Tibial artery (tissue), 4 donors: ENCODE data around the gene KIF26B.

Experiments used
- DNase-seq, 2 donors: peaks; one replicate each; pipeline ENCODE4 v3.0.0-alpha.2; 2019
- H3K27ac ChIP-seq, 2 donors: fragments of 200-600 bp; sonication (generic) in 1 of 2; 1 replicate in 1 of 2; 2 replicates in 1 of 2; pipeline ENCODE4 v1.5.1; 2018 to 2019; ENCODE audit warnings: mild to moderate bottlenecking in 1 of 2
- H3K27me3 ChIP-seq, 2 donors: fragments of 200-600 bp; sonication (generic) in 1 of 2; one replicate each; pipeline versions ENCODE4 v1.5.1 to v1.6.0; 2016 to 2019
- H3K36me3 ChIP-seq, 3 donors: fragments of 200-600 bp; sonication (generic) in 2 of 3; one replicate each; pipeline ENCODE4 v1.5.1; 2016 to 2019; ENCODE audit warnings: mild to moderate bottlenecking in 2 of 3
- H3K4me1 ChIP-seq, 4 donors: fragments of 200-600 bp; sonication (generic) in 2 of 4; 1 replicate in 3 of 4; 2 replicates in 1 of 4; pipeline ENCODE4 v1.5.1; 2016 to 2019
- H3K4me3 ChIP-seq, 2 donors: fragments of 200-600 bp; sonication (generic) in 1 of 2; 1 replicate in 1 of 2; 2 replicates in 1 of 2; pipeline ENCODE4 v1.5.1; 2018 to 2019; ENCODE audit warnings: mild to moderate bottlenecking in 2 of 2
- H3K9me3 ChIP-seq, 3 donors: fragments of 200-600 bp; sonication (generic) in 1 of 3; one replicate each; pipeline ENCODE4 v1.5.1; 2016 to 2019
- CTCF ChIP-seq, 2 experiments: fragments of 200-600 bp in 1 of 2; fragments of 450-650 bp in 1 of 2; IDR thresholded peaks; one replicate each; pipeline ENCODE4 v1.5.1; 2017 to 2019; ENCODE audit warnings: antibody characterized with exemption in 2 of 2, mild to moderate bottlenecking in 1 of 2, moderate library complexity in 1 of 2
- intact Hi-C: fragments of 100-400 bp; cut with DNase I; formaldehyde crosslinking; loops from one replicate; pipeline ENCODE4 v1.15.0; 2023; ENCODE audit warnings: low total_unique reads

KIF26B gene

GRCh38 chr1:245469006-245469405 is 314.2 kb downstream of the KIF26B start:
- Histone ChIP-seq H3K36me3 (no peaks in the 10 kb centered on the region), H3K27me3 (no peaks in the 10 kb centered on the region), H3K4me3 (no peak overlapping the region), H3K9me3 (no peaks in the 10 kb centered on the region), H3K4me1 (no peaks in the 10 kb centered on the region), H3K27ac (no peak overlapping the region)
- TF ChIP-seq CTCF (IDR thresholded peaks at IDR 0.05): no peak
- intact Hi-C loops: no loop called here
- DNase-seq: no peak

- TF ChIP-seq CTCF (IDR thresholded peaks at IDR 0.05): no peak
- DNase-seq: no peak
- no peaks in the 10 kb centered on the region for H3K4me1 ChIP-seq
- no peak overlapping the region for H3K4me3 ChIP-seq
- no peaks in the 10 kb centered on the region for H3K9me3 ChIP-seq
- no peaks in the 10 kb centered on the region for H3K27me3 ChIP-seq
- H3K27ac ChIP-seq: no peak overlapping the region
- intact Hi-C loops: no loop called here
- no peaks in the 10 kb centered on the region for H3K36me3 ChIP-seq
Measured at GRCh38 chr1:245469734-245470133, 314.9 kb downstream of the KIF26B start.

- Histone ChIP-seq H3K9me3 (no peaks in the 10 kb centered on the region), H3K27ac (no peak overlapping the region), H3K4me3 (no peak overlapping the region), H3K27me3 (no peaks in the 10 kb centered on the region), H3K4me1 (no peaks in the 10 kb centered on the region), H3K36me3 (no peaks in the 10 kb centered on the region)
- DNase-seq: no peak
- no peak for TF ChIP-seq CTCF (IDR thresholded peaks at IDR 0.05)
- intact Hi-C loops: no loop called here
Measured at GRCh38 chr1:245475126-245475525, 320.3 kb downstream of the KIF26B start.

GRCh38 chr1:245475961-245476516 is 321.3 kb downstream of the KIF26B start:
- H3K4me3 ChIP-seq: no peak overlapping the region
- no peak for TF ChIP-seq CTCF (IDR thresholded peaks at IDR 0.05)
- H3K27me3 ChIP-seq: no peaks in the 10 kb centered on the region
- H3K27ac ChIP-seq: no peak overlapping the region
- H3K4me1 ChIP-seq: no peaks in the 10 kb centered on the region
- no peaks in the 10 kb centered on the region for H3K36me3 ChIP-seq
- no peaks in the 10 kb centered on the region for H3K9me3 ChIP-seq
- intact Hi-C loops: no loop called here
- no peak for DNase-seq

- Histone ChIP-seq H3K4me3 (no peak overlapping the region), H3K9me3 (no peaks in the 10 kb centered on the region), H3K27ac (no peak overlapping the region), H3K36me3 (no peaks in the 10 kb centered on the region), H3K27me3 (no peaks in the 10 kb centered on the region), H3K4me1 (no peaks in the 10 kb centered on the region)
- intact Hi-C loops: no loop called here
- DNase-seq: no peak
- no peak for TF ChIP-seq CTCF (IDR thresholded peaks at IDR 0.05)
Measured at GRCh38 chr1:245477941-245478340, 323.2 kb downstream of the KIF26B start.
